Gastrocnemius medialis (tissue), 4 donors: ENCODE measurements around the gene ISG15. TPM values are rescaled to one million over a fixed set of nuclear protein-coding genes. Genes with fewer than 3 reads are reported as not detected.

Experiments used
- ATAC-seq, 2 donors: fragments of 150-250 bp; one replicate each; pipeline ENCODE4 v1.9.1; 2016
- DNase-seq, 2 donors: peaks; one replicate each; pipeline ENCODE4 v3.0.0-alpha.2; 2019
- H3K27ac ChIP-seq, 4 donors: fragments of 200-600 bp; sonication (generic); 1 replicate in 1 of 4; 2 replicates in 3 of 4; pipeline ENCODE4 v1.5.1; 2016 to 2018; ENCODE audit warnings: mild to moderate bottlenecking in 2 of 4, moderate library complexity in 1 of 4
- H3K27me3 ChIP-seq, 3 donors: fragments of 200-600 bp; sonication (generic) in 2 of 3; 1 replicate in 1 of 3; 2 replicates in 2 of 3; pipeline versions ENCODE4 v1.5.1 to v1.6.0; 2016 to 2019; ENCODE audit warnings: mild to moderate bottlenecking in 1 of 3, moderate library complexity in 1 of 3
- H3K36me3 ChIP-seq, 2 donors: fragments of 200-600 bp; sonication (generic) in 1 of 2; one replicate each; pipeline ENCODE4 v1.5.1; 2017 to 2018
- H3K4me1 ChIP-seq, 2 donors: fragments of 200-600 bp; sonication (generic) in 1 of 2; one replicate each; pipeline ENCODE4 v1.5.1; 2016 to 2017; ENCODE audit warnings: mild to moderate bottlenecking in 2 of 2
- H3K4me3 ChIP-seq, 4 donors: fragments of 200-600 bp; sonication (generic) in 3 of 4; 1 replicate in 1 of 4; 2 replicates in 3 of 4; pipeline ENCODE4 v1.5.1; 2016 to 2019; ENCODE audit warnings: mild to moderate bottlenecking in 2 of 4
- H3K9me3 ChIP-seq, 3 donors: fragments of 200-600 bp; sonication (generic) in 2 of 3; 1 replicate in 1 of 3; 2 replicates in 2 of 3; pipeline ENCODE4 v1.5.1; 2016 to 2019
- POLR2A ChIP-seq, 2 donors: fragments of 450-650 bp; IDR thresholded peaks; one replicate each; pipeline ENCODE4 v1.6.1; 2017; ENCODE audit warnings: antibody characterized with exemption in 2 of 2, mild to moderate bottlenecking in 2 of 2, moderate library complexity in 2 of 2
- in situ Hi-C, 4 donors: fragments of 200-750 bp; cut with MboI; loops; one replicate each; pipeline versions ENCODE4 v1.15.0 to v1.8.0; 2017; ENCODE audit warnings: low sequenced_read_pairs in 4 of 4
- intact Hi-C: fragments of 100-400 bp; cut with DNase I; formaldehyde crosslinking; loops from one replicate; pipeline ENCODE4 v1.15.1; 2023; ENCODE audit warnings: low total_unique reads
- total RNA-seq, 4 donors: library from RNA; depleted of rRNA; stranded (reverse); fragments of >200 nt; gene quantifications; one replicate each; pipeline versions ENCODE4 v1.1.0 to v1.2.3, GENCODE V29; 2016
- TF ChIP-seq, protein P1 (sequence below), 5 experiments: fragments of 450-650 bp in 3 of 5; fragments of 200-600 bp in 2 of 5; sonication (generic) in 2 of 5; IDR thresholded peaks in 4 of 5; conservative IDR thresholded peaks in 1 of 5; 1 replicate in 4 of 5; 2 replicates in 1 of 5; pipeline ENCODE4 v1.5.1; 2016 to 2019; ENCODE audit warnings: antibody characterized with exemption in 5 of 5, mild to moderate bottlenecking in 3 of 5, moderate library complexity in 3 of 5

The ISG15 gene
- total RNA-seq, 4 donors from 2014 or later = 4.3 to 37.6 (median 10.2) TPM

DNA sequence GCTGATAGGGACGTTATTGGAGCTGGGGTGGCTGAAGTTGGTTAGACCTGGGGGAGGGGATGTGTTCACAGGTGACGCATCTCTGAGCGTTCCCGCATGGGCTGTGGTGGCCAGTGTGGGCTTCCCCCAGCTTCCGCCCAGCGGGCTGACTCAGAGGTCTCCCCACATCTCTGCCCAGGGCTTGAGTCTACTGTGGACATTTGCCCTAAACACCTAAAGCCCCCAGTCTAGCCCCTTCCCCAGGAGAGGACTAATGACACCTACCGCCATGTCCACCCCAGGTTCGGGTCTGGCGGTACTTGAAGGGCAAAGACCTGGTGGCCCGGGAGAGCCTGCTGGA, 8.6 kb downstream of the ISG15 start:
- DNase-seq (no peak), ATAC-seq (no peak)
- TF ChIP-seq POLR2A (IDR thresholded peaks at IDR 0.05) = no peak
- TF ChIP-seq, protein P1, sequence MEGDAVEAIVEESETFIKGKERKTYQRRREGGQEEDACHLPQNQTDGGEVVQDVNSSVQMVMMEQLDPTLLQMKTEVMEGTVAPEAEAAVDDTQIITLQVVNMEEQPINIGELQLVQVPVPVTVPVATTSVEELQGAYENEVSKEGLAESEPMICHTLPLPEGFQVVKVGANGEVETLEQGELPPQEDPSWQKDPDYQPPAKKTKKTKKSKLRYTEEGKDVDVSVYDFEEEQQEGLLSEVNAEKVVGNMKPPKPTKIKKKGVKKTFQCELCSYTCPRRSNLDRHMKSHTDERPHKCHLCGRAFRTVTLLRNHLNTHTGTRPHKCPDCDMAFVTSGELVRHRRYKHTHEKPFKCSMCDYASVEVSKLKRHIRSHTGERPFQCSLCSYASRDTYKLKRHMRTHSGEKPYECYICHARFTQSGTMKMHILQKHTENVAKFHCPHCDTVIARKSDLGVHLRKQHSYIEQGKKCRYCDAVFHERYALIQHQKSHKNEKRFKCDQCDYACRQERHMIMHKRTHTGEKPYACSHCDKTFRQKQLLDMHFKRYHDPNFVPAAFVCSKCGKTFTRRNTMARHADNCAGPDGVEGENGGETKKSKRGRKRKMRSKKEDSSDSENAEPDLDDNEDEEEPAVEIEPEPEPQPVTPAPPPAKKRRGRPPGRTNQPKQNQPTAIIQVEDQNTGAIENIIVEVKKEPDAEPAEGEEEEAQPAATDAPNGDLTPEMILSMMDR (IDR thresholded peaks at IDR 0.05 in 4 of 5, conservative IDR thresholded peaks at IDR 0.05 in 1 of 5) = no peak
- Histone ChIP-seq H3K4me3 (no peak overlapping the region), H3K9me3 (no peaks in the 10 kb centered on the region), H3K27me3 (peaks cover 6 to 10% (median 10%) of the 10 kb centered on the region in 3 donors), H3K4me1 (peaks cover 3 to 9% of the 10 kb centered on the region in 2 donors), H3K36me3 (no peaks in the 10 kb centered on the region), H3K27ac (no peak overlapping the region)
- in situ Hi-C loops = no loop called here
- intact Hi-C loops = no loop called here

DNA sequence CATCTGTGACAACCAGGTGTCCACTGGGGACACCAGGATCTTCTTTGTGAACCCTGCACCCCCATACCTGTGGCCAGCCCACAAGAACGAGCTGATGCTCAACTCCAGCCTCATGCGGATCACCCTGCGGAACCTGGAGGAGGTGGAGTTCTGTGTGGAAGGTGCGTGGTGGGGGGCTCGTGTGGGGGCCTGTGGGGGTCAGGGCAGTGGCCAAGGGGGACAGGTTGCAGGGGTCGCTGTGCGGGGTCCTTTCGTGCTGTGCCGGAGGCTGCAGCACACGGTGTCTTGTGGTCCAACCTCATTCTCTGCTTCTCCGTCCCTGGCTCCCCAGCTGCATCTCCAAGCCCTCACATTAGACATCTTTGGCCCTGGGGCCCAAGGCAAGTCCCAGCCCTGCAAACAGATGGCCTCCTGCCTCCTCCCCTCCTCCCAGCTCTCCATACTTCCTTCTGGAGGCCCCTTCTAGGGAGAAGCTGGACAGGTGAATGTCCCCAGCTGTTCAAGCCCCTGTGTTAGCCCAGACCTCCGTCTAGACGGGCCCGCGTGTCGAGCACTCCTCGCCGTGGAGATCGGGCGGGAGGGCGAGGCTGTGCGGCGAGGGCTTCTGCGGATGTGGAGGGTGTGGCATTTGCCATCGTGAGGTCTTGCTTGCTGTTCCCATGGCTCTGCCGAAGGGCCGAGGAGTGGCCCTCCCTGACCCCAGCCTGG, 9.2 kb downstream of the ISG15 start:
- H3K27ac ChIP-seq = no peak overlapping the region
- in situ Hi-C loops = no loop called here
- intact Hi-C loops = no loop called here

DNA sequence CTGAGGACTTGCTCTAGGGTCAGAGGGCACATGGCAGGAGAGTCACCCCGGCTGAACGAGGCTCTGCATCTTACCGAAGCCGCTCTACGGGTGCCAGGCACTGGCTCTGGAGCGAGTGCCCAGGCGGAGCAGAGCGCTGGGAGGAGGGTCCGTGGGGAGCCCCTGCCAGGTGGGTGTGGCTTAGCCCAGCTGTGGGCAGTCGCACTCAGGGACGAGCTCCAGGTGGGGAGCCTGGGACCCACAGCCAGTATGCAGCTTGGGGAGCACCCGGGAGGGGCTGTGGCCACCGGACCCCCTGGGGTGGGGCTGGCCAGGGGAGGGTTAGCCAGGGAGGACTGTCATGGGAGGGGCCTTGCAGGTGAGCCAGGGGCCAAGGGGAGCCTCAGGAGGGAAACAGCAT, 10.4 kb downstream of the ISG15 start:
- TF ChIP-seq POLR2A (IDR thresholded peaks at IDR 0.05) = no peak
- TF ChIP-seq, protein P1 (IDR thresholded peaks at IDR 0.05 in 4 of 5, conservative IDR thresholded peaks at IDR 0.05 in 1 of 5) = no peak
- intact Hi-C loops = no loop called here
- peaks cover 3 to 9% of the 10 kb centered on the region in 2 donors for H3K4me1 ChIP-seq
- ATAC-seq (no peak), DNase-seq (no peak)
- H3K27me3 ChIP-seq = peaks cover 6 to 10% (median 10%) of the 10 kb centered on the region in 3 donors
- no peaks in the 10 kb centered on the region for H3K9me3 ChIP-seq
- no peak overlapping the region for H3K4me3 ChIP-seq
- H3K36me3 ChIP-seq = no peaks in the 10 kb centered on the region
- in situ Hi-C loops = no loop called here
- H3K27ac ChIP-seq = no peak overlapping the region

More for the DNA sequence above, 9.2 kb downstream of the ISG15 start:
- no peak for ATAC-seq
- no peaks in the 10 kb centered on the region for H3K36me3 ChIP-seq
- H3K4me1 ChIP-seq = peaks cover 3 to 9% of the 10 kb centered on the region in 2 donors
- no peaks in the 10 kb centered on the region for H3K9me3 ChIP-seq
- TF ChIP-seq, protein P1 (IDR thresholded peaks at IDR 0.05 in 4 of 5, conservative IDR thresholded peaks at IDR 0.05 in 1 of 5) = no peak
- no peak for TF ChIP-seq POLR2A (IDR thresholded peaks at IDR 0.05)
- no peak overlapping the region for H3K4me3 ChIP-seq
- peaks cover 6 to 10% (median 10%) of the 10 kb centered on the region in 3 donors for H3K27me3 ChIP-seq
- DNase-seq = no peak

DNA sequence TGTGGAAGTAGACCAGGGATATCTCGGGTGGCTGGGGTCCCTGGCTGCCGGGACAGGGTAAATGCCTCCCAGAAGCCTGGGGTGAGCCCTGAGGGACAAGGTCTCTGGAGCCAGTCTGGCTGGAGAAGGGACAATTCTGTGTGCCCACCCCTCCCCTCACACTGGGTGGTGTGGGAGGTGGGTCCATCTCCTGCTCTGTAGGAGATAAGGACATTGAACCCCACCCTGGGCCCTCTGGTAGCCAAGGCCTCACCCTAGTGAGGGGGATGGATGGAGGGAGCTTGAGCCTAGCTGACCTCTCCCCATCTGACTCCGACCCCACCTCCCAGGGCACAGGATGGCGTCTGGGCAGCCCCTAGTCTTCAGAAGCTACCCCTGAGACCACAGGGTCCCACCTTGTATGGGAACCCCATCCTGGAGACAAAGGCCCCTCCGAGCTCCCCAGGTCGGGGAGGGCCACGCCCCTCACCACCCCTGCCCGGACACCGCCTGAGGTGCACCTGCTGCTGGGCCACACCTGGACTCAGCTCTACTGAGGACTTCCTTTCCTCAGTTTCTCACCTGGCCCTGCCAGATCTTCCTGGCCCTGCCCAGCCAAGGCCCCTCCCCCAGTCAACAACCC, 11.0 kb downstream of the ISG15 start:
- ATAC-seq = no peak
- in situ Hi-C loops (no loop called here), intact Hi-C loops (no loop called here)
- DNase-seq = no peak
- peaks cover 6 to 10% (median 10%) of the 10 kb centered on the region in 3 donors for H3K27me3 ChIP-seq
- H3K27ac ChIP-seq = no peak overlapping the region
- H3K36me3 ChIP-seq = no peaks in the 10 kb centered on the region
- H3K4me3 ChIP-seq = no peak overlapping the region
- peaks cover 0 to 9% of the 10 kb centered on the region in 2 donors for H3K4me1 ChIP-seq
- H3K9me3 ChIP-seq = no peaks in the 10 kb centered on the region
- no peak for TF ChIP-seq POLR2A (IDR thresholded peaks at IDR 0.05)
- TF ChIP-seq, protein P1 (IDR thresholded peaks at IDR 0.05 in 4 of 5, conservative IDR thresholded peaks at IDR 0.05 in 1 of 5) = no peak
